ENCODE results near the gene MICAL3.

GRCh38 chr22:17791196-17791595 lies 233.2 kb downstream of the MICAL3 start:
- no peak for TF ChIP-seq CTCF (conservative IDR thresholded peaks at IDR 0.05; ENCODE audit: low read depth, low read length)
- no peak for TF ChIP-seq EZH2 (IDR thresholded peaks at IDR 0.05; ENCODE audit: low read length, unreplicated experiment)
